Aorta (tissue), 5 donors: ENCODE results near the gene B3GNT9. TPM values are rescaled to one million over a fixed set of nuclear protein-coding genes. Genes with fewer than 3 reads are reported as not detected.

Experiments
- ATAC-seq: fragments of 200-7000 bp; cut with Tn5 transposase; one replicate; pipeline ENCODE4 v1.9.1; 2022; ENCODE audit warnings: moderate library complexity; ENCODE audit not compliant: low FRiP score
- DNase-seq, 2 donors: peaks; one replicate each; pipeline ENCODE4 v3.0.0-alpha.2; 2020
- H3K27ac ChIP-seq, 2 donors: one replicate each; pipeline ENCODE4 v1.5.1; 2013; ENCODE audit warnings: low read length in 2 of 2, mild to moderate bottlenecking in 2 of 2, moderate library complexity in 2 of 2, control low read depth in 1 of 2, inconsistent platforms in 1 of 2, low read depth in 1 of 2
- H3K27me3 ChIP-seq, 2 donors: one replicate each; pipeline ENCODE4 v1.6.1; 2013; ENCODE audit warnings: control low read depth in 1 of 2, low read length in 1 of 2, mild to moderate bottlenecking in 1 of 2, moderate library complexity in 1 of 2; ENCODE audit not compliant: insufficient read depth in 2 of 2, control insufficient read depth in 1 of 2
- H3K36me3 ChIP-seq, 2 donors: one replicate each; pipeline ENCODE4 v1.6.1; 2013; ENCODE audit warnings: control low read depth in 1 of 2, low read length in 1 of 2, mild to moderate bottlenecking in 1 of 2; ENCODE audit not compliant: insufficient read depth in 2 of 2, control insufficient read depth in 1 of 2
- H3K4me1 ChIP-seq, 2 donors: one replicate each; pipeline ENCODE4 v1.6.1; 2013; ENCODE audit warnings: low read length in 2 of 2, control low read depth in 1 of 2, mild to moderate bottlenecking in 1 of 2, moderate library complexity in 1 of 2; ENCODE audit not compliant: insufficient read depth in 2 of 2, control insufficient read depth in 1 of 2
- H3K4me3 ChIP-seq, 2 donors: one replicate each; pipeline ENCODE4 v1.5.1; 2013; ENCODE audit warnings: low read length in 2 of 2, control low read depth in 1 of 2, mild to moderate bottlenecking in 1 of 2
- H3K9me3 ChIP-seq: one replicate; pipeline ENCODE4 v1.6.1; 2013; ENCODE audit warnings: mild to moderate bottlenecking, low read length; ENCODE audit not compliant: control insufficient read depth
- WGBS, 2 donors: extraction: QIAGEN DNeasy Blood & Tissue Kit; methylation state at CpG; one replicate each; pipeline ENCODE4 v1.1.7; 2013; 5-methylcytosine and 5-hydroxymethylcytosine counted together
- intact Hi-C, 2 donors: fragments of 100-400 bp; cut with DNase I; formaldehyde crosslinking; loops; one replicate each; pipeline versions ENCODE4 v1.14.2 to v1.15.0; 2022
- polyA plus RNA-seq, 2 donors: library from polyadenylated mRNA; stranded (reverse); fragments of 200-250 nt; gene quantifications; one replicate each; pipeline ENCODE4 v1.2.3, GENCODE V29; 2013
- total RNA-seq, 2 donors: library from RNA; stranded (reverse); fragmentation: NEBNext Ultra II Directional; extraction: Animal tissue kit (Norgen Biotek cat#: 25700); gene quantifications; one replicate each; pipeline ENCODE4 v1.2.1, GENCODE V29; 2021
- donor health status: healthy with polysubstance abuse.
- donor health status: Bipolar disorder and iron deficiency.
- donor health status: DM: no; HTN: no; CAD: no.
- donor health status: DM: no; HTN: no; CAD: no.
- donor health status: DM: yes; HTN: yes; CAD: no.

The B3GNT9 gene
- total and polyA plus RNA-seq, 4 donors = 3.9 to 22.4 (median 17.2) TPM

- Histone ChIP-seq H3K4me3 (no peak overlapping the region), H3K4me1 (no peaks in the 10 kb centered on the region), H3K9me3 (no peaks in the 10 kb centered on the region), H3K27ac (peak overlapping the region in 1 of 2 donors; percentile 3), H3K36me3 (no peaks in the 10 kb centered on the region), H3K27me3 (no peaks in the 10 kb centered on the region)
- ATAC-seq (no peak), DNase-seq (no peak)
- intact Hi-C loops = loop anchor here in 1 of 2 donors (5.0 kb wide), 1 partner anchor 47 kb away; the partner anchor contains the start of gene B3GNT9
- 74 to 93% methylated on average over 2 of the region's 2 CpGs for WGBS, 2 donors
Measured at GRCh38 chr16:67105246-67105645, 45.6 kb downstream of the B3GNT9 start.

DNA sequence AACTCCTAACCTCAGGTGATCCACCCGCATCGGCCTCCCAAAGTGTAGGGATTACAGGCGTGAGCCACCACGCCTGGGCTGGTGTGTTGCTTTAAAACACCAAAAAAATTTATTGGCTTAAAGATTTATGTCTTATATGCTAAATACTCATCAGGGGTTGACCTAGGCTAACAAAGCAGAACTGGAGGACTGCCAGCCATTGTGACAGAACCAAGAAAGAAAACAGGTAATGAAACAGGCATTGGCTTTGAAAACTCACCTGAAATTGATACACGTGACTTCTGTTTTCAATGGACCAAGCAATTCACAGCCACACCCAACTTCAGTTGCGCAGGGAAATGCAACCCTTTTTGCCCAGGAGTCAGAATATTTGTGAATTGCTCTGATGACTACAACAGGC is 46.0 kb downstream of the B3GNT9 start:
- intact Hi-C loops = loop anchor here in 1 of 2 donors (5.0 kb wide), 1 partner anchor 47 kb away; the partner anchor contains the start of gene B3GNT9
- no peaks in the 10 kb centered on the region for H3K27me3 ChIP-seq
- 94 to 98% methylated on average over 6 of the region's 6 CpGs for WGBS, 2 donors
- no peak overlapping the region for H3K27ac ChIP-seq
- no peaks in the 10 kb centered on the region for H3K4me1 ChIP-seq
- H3K4me3 ChIP-seq = no peak overlapping the region
- ATAC-seq = no peak
- DNase-seq = no peak
- no peaks in the 10 kb centered on the region for H3K36me3 ChIP-seq
- H3K9me3 ChIP-seq = no peaks in the 10 kb centered on the region

GRCh38 chr16:67104061-67104460 is 46.7 kb downstream of the B3GNT9 start:
- intact Hi-C loops = no loop called here
- no peaks in the 10 kb centered on the region for H3K9me3 ChIP-seq

GRCh38 chr16:67101311-67102082 is 49.3 kb downstream of the B3GNT9 start:
- Histone ChIP-seq H3K27me3 (no peaks in the 10 kb centered on the region), H3K9me3 (no peaks in the 10 kb centered on the region), H3K4me3 (no peak overlapping the region), H3K4me1 (no peaks in the 10 kb centered on the region), H3K36me3 (no peaks in the 10 kb centered on the region), H3K27ac (no peak overlapping the region)
- intact Hi-C loops = no loop called here
- 88 to 91% methylated on average over 4 of the region's 4 CpGs for WGBS, 2 donors
- DNase-seq (no peak), ATAC-seq (no peak)

More at GRCh38 chr16:67104061-67104460, 46.7 kb downstream of the B3GNT9 start:
- H3K27ac ChIP-seq = no peak overlapping the region
- no peaks in the 10 kb centered on the region for H3K36me3 ChIP-seq
- 57 to 65% methylated on average over 4 of the region's 4 CpGs for WGBS, 2 donors
- ATAC-seq (peak; percentile 42), DNase-seq (no peak)
- H3K4me1 ChIP-seq = no peaks in the 10 kb centered on the region
- H3K27me3 ChIP-seq = no peaks in the 10 kb centered on the region
- H3K4me3 ChIP-seq = no peak overlapping the region

DNA sequence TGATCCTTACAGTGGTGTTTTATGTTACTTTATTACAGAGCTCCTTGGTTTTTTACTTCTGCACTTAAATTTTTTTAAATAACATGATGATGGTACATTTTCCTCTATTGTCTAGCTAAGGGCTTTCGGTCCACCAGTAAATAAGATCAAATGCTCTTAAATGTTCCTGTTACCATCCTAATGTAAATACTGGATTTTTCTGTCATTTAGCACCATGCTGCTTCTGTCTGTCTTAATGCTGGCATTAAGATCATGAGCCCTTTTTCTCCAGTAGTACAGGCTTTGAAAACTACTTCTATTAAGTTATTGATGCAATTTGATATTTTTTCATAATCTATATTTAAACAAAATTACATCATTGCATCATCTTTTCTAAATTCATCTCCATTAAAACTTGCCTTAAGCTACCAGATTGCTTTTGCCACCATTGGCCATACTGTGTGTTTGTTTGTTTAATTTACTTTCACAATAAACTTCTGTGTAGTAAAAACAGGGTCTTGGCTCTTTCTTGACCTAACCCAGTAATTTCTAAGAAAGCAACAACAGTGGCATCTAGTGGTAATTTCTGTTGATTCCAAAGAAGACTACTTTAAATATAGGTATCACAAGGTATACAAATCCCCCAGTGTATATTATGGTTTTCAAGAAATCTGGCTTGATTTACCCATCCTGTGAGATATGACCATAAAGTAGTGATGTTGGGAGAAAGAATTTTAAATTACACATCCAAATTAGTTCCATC is 50.1 kb downstream of the B3GNT9 start:
- no peaks in the 10 kb centered on the region for H3K9me3 ChIP-seq
- ATAC-seq (no peak), DNase-seq (no peak)
- WGBS, 2 donors = 92 to 93% methylated on average over 1 of the region's 1 CpG
- intact Hi-C loops = no loop called here
- no peaks in the 10 kb centered on the region for H3K27me3 ChIP-seq
- no peaks in the 10 kb centered on the region for H3K4me1 ChIP-seq
- no peak overlapping the region for H3K27ac ChIP-seq
- H3K4me3 ChIP-seq = no peak overlapping the region
- H3K36me3 ChIP-seq = no peaks in the 10 kb centered on the region

DNA sequence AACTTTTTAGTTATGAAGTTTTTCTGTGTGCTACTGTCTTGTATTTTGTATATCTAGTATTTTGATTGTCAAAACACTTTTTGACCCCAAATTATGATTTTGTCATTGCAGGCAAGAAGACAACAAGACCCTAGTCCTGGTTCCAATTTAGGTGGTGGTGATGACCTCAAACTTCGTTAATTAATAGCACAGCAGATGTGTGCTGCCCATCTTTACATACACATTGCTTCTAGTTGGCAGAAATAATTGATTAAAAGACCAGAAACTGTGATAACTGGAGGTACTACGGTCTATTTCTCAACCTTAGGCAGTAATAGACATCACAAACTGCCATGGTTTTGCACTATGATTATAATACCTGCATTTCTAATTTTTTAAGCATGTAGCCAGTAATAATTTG is 52.2 kb downstream of the B3GNT9 start:
- no peaks in the 10 kb centered on the region for H3K36me3 ChIP-seq
- DNase-seq = no peak
- intact Hi-C loops = no loop called here
- no peak overlapping the region for H3K27ac ChIP-seq
- no peaks in the 10 kb centered on the region for H3K4me1 ChIP-seq
- no peaks in the 10 kb centered on the region for H3K9me3 ChIP-seq
- whole genome bisulfite sequencing, 2 donors = 87 to 93% methylated on average over 2 of the region's 2 CpGs
- H3K4me3 ChIP-seq = no peak overlapping the region
- H3K27me3 ChIP-seq = no peaks in the 10 kb centered on the region
- ATAC-seq = no peak

Other genes with a start within 250 kb of the B3GNT9 start
- gene CDH16, start 232.1 kb downstream of the B3GNT9 start, total RNA-seq = not detected
- gene CDH16, start 232.1 kb downstream of the B3GNT9 start, polyA plus RNA-seq = under 1 TPM in 1 of 2 donors, not detected in 1; 0.18 TPM
- 10 to 100 TPM; 23.6 to 30.1 TPM for gene RRAD, start 225.5 kb downstream of the B3GNT9 start, total RNA-seq
- 10 to 100 TPM; 16.2 to 35.2 TPM for gene RRAD, start 225.5 kb downstream of the B3GNT9 start, polyA plus RNA-seq
- gene CIAO2B, start 216.6 kb downstream of the B3GNT9 start, total RNA-seq = 10 to 100 TPM; 51.9 to 62.4 TPM
- 100 to 1,000 TPM; 149 to 165 TPM for gene CIAO2B, start 216.6 kb downstream of the B3GNT9 start, polyA plus RNA-seq
- gene CES2, start 215.5 kb downstream of the B3GNT9 start, total RNA-seq = 10 to 100 TPM; 32.7 to 42.1 TPM
- 10 to 100 TPM; 20.5 to 34.4 TPM for gene CES2, start 215.5 kb downstream of the B3GNT9 start, polyA plus RNA-seq
- gene CES3, start 189.7 kb downstream of the B3GNT9 start, total RNA-seq = 1 to 10 TPM; 1.0 to 2.4 TPM
- 1 to 10 TPM in 1 of 2 donors, under 1 TPM in 1; 0.15 to 1.5 TPM for gene CES3, start 189.7 kb downstream of the B3GNT9 start, polyA plus RNA-seq
- gene CES4A, start 162.4 kb downstream of the B3GNT9 start, total RNA-seq = 10 to 100 TPM in 1 of 2 donors, 1 to 10 TPM in 1; 5.5 to 14.2 TPM
- 10 to 100 TPM in 1 of 2 donors, 1 to 10 TPM in 1; 1.9 to 22.7 TPM for gene CES4A, start 162.4 kb downstream of the B3GNT9 start, polyA plus RNA-seq
- 10 to 100 TPM; 37.4 to 67.3 TPM for gene CBFB, start 121.8 kb downstream of the B3GNT9 start, total RNA-seq
- 10 to 100 TPM; 12.0 to 19.9 TPM for gene CBFB, start 121.8 kb downstream of the B3GNT9 start, polyA plus RNA-seq
- gene PHAF1, start 41.1 kb downstream of the B3GNT9 start, total RNA-seq = 10 to 100 TPM; 13.7 to 20.7 TPM
- gene PHAF1, start 41.1 kb downstream of the B3GNT9 start, polyA plus RNA-seq = 10 to 100 TPM; 12.6 to 13.4 TPM
- gene TRADD, start 8.9 kb upstream of the B3GNT9 start, total RNA-seq = 10 to 100 TPM; 17.1 to 24.3 TPM
- 10 to 100 TPM; 15.7 to 45.2 TPM for gene TRADD, start 8.9 kb upstream of the B3GNT9 start, polyA plus RNA-seq
- gene FBXL8, start 9.0 kb upstream of the B3GNT9 start, total RNA-seq = 10 to 100 TPM in 1 of 2 donors, 1 to 10 TPM in 1; 7.3 to 20.8 TPM
- gene FBXL8, start 9.0 kb upstream of the B3GNT9 start, polyA plus RNA-seq = 10 to 100 TPM in 1 of 2 donors, 1 to 10 TPM in 1; 1.1 to 32.1 TPM
- 100 to 1,000 TPM in 1 of 2 donors, 10 to 100 TPM in 1; 22.2 to 101 TPM for gene HSF4, start 13.7 kb upstream of the B3GNT9 start, total RNA-seq
- 100 to 1,000 TPM in 1 of 2 donors, 10 to 100 TPM in 1; 25.0 to 133 TPM for gene HSF4, start 13.7 kb upstream of the B3GNT9 start, polyA plus RNA-seq
- 10 to 100 TPM; 24.4 to 47.2 TPM for gene NOL3, start 19.5 kb upstream of the B3GNT9 start, total RNA-seq
- 100 to 1,000 TPM in 1 of 2 donors, 10 to 100 TPM in 1; 67.5 to 122 TPM for gene NOL3, start 19.5 kb upstream of the B3GNT9 start, polyA plus RNA-seq
- gene MATCAP1, start 33.0 kb upstream of the B3GNT9 start, total RNA-seq = 10 to 100 TPM; 18.1 to 33.8 TPM
- gene MATCAP1, start 33.0 kb upstream of the B3GNT9 start, polyA plus RNA-seq = 10 to 100 TPM in 1 of 2 donors, 1 to 10 TPM in 1; 3.0 to 45.7 TPM
- gene EXOC3L1, start 39.1 kb upstream of the B3GNT9 start, total RNA-seq = 1 to 10 TPM; 1.3 to 4.4 TPM
- 1 to 10 TPM in 1 of 2 donors, under 1 TPM in 1; 0.51 to 1.8 TPM for gene EXOC3L1, start 39.1 kb upstream of the B3GNT9 start, polyA plus RNA-seq
- 10 to 100 TPM; 54.2 to 58.1 TPM for gene E2F4, start 41.2 kb upstream of the B3GNT9 start, total RNA-seq
- 10 to 100 TPM; 27.9 to 50.2 TPM for gene E2F4, start 41.2 kb upstream of the B3GNT9 start, polyA plus RNA-seq
- 1 to 10 TPM in 1 of 2 donors, under 1 TPM in 1; 0.97 to 3.4 TPM for gene ELMO3, start 48.1 kb upstream of the B3GNT9 start, total RNA-seq
- gene ELMO3, start 48.1 kb upstream of the B3GNT9 start, polyA plus RNA-seq = 1 to 10 TPM; 5.8 to 7.4 TPM
- gene TMEM208, start 76.1 kb upstream of the B3GNT9 start, total RNA-seq = 10 to 100 TPM; 24.7 to 33.1 TPM
- 10 to 100 TPM; 60.6 to 64.6 TPM for gene TMEM208, start 76.1 kb upstream of the B3GNT9 start, polyA plus RNA-seq
- gene FHOD1, start 96.5 kb upstream of the B3GNT9 start, total RNA-seq = 10 to 100 TPM; 28.2 to 47.9 TPM
- gene FHOD1, start 96.5 kb upstream of the B3GNT9 start, polyA plus RNA-seq = 10 to 100 TPM; 12.9 to 41.3 TPM
- 1 to 10 TPM; 1.6 to 1.7 TPM for gene SLC9A5, start 98.0 kb upstream of the B3GNT9 start, total RNA-seq
- gene SLC9A5, start 98.0 kb upstream of the B3GNT9 start, polyA plus RNA-seq = 1 to 10 TPM; 1.1 to 2.9 TPM
- gene PLEKHG4, start 128.5 kb upstream of the B3GNT9 start, total RNA-seq = 1 to 10 TPM; 2.5 to 6.9 TPM
- 10 to 100 TPM in 1 of 2 donors, 1 to 10 TPM in 1; 2.1 to 16.7 TPM for gene PLEKHG4, start 128.5 kb upstream of the B3GNT9 start, polyA plus RNA-seq
- under 1 TPM in 1 of 2 donors, not detected in 1; 0.12 TPM for gene KCTD19, start 175.7 kb upstream of the B3GNT9 start, total RNA-seq
- gene KCTD19, start 175.7 kb upstream of the B3GNT9 start, polyA plus RNA-seq = not detected
- gene LRRC36, start 175.8 kb upstream of the B3GNT9 start, total RNA-seq = under 1 TPM in 1 of 2 donors, not detected in 1; 0.51 TPM
- not detected for gene LRRC36, start 175.8 kb upstream of the B3GNT9 start, polyA plus RNA-seq
- 10 to 100 TPM in 1 of 2 donors, 1 to 10 TPM in 1; 7.2 to 13.5 TPM for gene TPPP3, start 242.5 kb upstream of the B3GNT9 start, total RNA-seq
- 10 to 100 TPM; 34.3 to 51.9 TPM for gene TPPP3, start 242.5 kb upstream of the B3GNT9 start, polyA plus RNA-seq